Activated T-helper 1 cell treated with Interleukin-2 at 50 U/mL for 16 hours (primary cell): Measurements from ENCODE around the gene NOLC1.

Experiments used
- DNase-seq: peaks from one replicate; pipeline ENCODE4 v3.0.0-alpha.2; 2020; ENCODE audit warnings: low read depth

The NOLC1 gene

GRCh38 chr10:102151774-102152544 lies at the start of gene NOLC1:
Gene NOLC1, plus strand, starts transcription at chr10:102152389. Its CDS starts 22 bp downstream, at chr10:102152411.
- DNase-seq = peak; percentile 100

GRCh38 chr10:102102421-102102820 lies 49.8 kb upstream of the NOLC1 start:
- no peak for DNase-seq

- DNase-seq = no peak
These were observed 45.2 kb upstream of the NOLC1 start for GRCh38 chr10:102106998-102107397.

- DNase-seq = no peak
These were observed 42.7 kb upstream of the NOLC1 start for GRCh38 chr10:102109166-102110116.

- DNase-seq = no peak
These were observed 40.9 kb upstream of the NOLC1 start for GRCh38 chr10:102111276-102111675.

GRCh38 chr10:102112210-102112817 lies 39.9 kb upstream of the NOLC1 start:
- no peak for DNase-seq

GRCh38 chr10:102113261-102113955 lies 38.8 kb upstream of the NOLC1 start:
- DNase-seq = no peak

GRCh38 chr10:102113956-102114857 lies 38.0 kb upstream of the NOLC1 start:
- DNase-seq = no peak

- DNase-seq = peak; percentile 76
These were observed 37.1 kb upstream of the NOLC1 start for GRCh38 chr10:102114861-102115618.

GRCh38 chr10:102115775-102116174 lies 36.4 kb upstream of the NOLC1 start:
- DNase-seq = no peak

- DNase-seq = no peak
These were observed 35.5 kb upstream of the NOLC1 start for GRCh38 chr10:102116656-102117055.

- peak; percentile 39 for DNase-seq
These were observed 34.6 kb upstream of the NOLC1 start for GRCh38 chr10:102117391-102118159.

GRCh38 chr10:102118867-102119266 lies 33.3 kb upstream of the NOLC1 start:
- no peak for DNase-seq

GRCh38 chr10:102119417-102120141 lies 32.6 kb upstream of the NOLC1 start:
- DNase-seq = no peak

GRCh38 chr10:102120142-102120990 lies 31.8 kb upstream of the NOLC1 start, which contains the start of gene LDB1:
Gene LDB1, minus strand, starts transcription at chr10:102120368. Its CDS starts 258 bp downstream, at chr10:102120110.
- peak; percentile 61 for DNase-seq

- DNase-seq = no peak
These were observed 31.0 kb upstream of the NOLC1 start for GRCh38 chr10:102120991-102121738.
